HK-2 (cell line): ENCODE measurements around the gene TLNRD1.
"Not testable (repeated sequence)": the region's sequence is repeated elsewhere in the genome, so short reads cannot be mapped to it uniquely, and the experiment has no call there.

Source experiments
- DNase-seq: peaks from one replicate; pipeline ENCODE4 v3.0.0-alpha.2; 2018; ENCODE audit not compliant: unreplicated experiment

The TLNRD1 gene

DNA sequence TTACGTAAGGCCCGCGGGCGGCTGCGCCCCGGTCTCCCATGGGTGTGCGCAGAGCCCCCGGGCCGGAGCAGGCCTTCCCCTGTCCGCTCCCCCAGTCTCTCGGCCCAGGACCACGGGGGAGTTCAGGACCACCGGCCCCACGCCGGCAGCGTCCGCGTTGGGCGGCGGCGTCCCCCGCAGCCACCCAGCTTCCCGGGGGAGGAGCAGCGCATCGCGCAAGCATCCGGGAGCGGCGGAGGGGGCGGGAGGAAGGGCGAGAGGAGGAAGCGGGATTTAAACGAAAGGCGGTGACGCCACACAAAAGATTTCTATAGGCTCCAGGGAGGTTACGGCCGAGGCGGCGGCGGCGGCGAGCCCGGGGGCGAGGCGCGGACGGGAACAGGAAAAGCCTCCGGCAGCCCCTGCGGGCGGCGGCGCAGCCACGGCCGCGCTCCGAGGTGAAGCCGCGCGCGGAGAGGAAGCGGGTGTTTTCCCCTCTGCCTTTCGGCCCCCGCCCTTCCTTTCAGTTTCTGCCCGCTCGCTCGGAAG lies at the start of gene TLNRD1:
Gene TLNRD1, plus strand, starts transcription at position 300 of the 528 bp plus-strand sequence. CDS start 1,349 bp downstream, outside the sequence.
- peak; percentile 79 for DNase-seq

GRCh38 chr15:80951941-80952340 lies 48.8 kb upstream of the TLNRD1 start:
- DNase-seq, result no peak

DNA sequence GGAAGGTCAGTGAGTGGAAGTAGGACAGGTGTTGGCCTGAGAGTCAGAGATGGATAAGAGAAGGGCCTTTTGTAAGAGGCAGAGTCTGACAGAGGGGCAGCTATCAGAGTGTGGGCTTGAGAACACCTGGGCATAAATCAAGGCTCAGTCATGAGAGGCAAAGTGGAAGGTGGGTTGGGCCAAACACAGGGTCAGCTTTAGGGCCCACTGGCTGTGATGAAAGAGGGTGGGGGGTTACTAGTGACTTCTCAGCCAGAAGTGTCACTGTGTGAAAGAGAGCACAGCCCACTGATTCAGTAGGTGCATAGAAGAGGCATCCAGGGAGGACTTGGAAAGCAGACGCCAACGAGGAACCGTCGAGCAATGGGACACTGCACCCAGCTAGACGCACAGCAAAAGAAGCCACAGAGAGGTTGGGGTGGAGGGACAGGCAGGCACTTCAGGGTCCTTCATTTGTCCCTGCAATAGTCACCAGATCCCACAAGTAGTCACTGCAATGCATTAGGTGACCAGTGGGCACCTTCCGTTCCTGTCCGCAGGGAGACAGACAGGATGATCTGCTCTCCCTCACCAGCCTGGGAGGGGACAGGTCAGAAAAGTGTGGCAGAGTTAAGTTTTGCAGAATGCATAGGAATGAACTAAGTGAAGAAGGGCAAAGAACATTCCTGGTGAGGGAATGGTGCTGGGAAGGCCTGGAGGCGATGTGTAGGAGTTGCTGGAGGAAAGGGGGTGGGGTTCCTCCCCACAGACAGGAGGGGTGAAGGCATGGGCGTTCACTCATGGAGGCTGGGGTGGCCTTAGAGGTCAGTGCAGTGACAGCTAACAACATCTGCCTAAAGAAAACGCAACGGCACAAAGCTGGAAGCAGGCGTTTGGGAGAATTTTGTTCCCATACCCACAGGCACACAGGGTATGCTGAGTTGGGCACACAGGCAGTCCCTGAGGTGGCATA lies 47.4 kb upstream of the TLNRD1 start:
- DNase-seq, result no peak

DNA sequence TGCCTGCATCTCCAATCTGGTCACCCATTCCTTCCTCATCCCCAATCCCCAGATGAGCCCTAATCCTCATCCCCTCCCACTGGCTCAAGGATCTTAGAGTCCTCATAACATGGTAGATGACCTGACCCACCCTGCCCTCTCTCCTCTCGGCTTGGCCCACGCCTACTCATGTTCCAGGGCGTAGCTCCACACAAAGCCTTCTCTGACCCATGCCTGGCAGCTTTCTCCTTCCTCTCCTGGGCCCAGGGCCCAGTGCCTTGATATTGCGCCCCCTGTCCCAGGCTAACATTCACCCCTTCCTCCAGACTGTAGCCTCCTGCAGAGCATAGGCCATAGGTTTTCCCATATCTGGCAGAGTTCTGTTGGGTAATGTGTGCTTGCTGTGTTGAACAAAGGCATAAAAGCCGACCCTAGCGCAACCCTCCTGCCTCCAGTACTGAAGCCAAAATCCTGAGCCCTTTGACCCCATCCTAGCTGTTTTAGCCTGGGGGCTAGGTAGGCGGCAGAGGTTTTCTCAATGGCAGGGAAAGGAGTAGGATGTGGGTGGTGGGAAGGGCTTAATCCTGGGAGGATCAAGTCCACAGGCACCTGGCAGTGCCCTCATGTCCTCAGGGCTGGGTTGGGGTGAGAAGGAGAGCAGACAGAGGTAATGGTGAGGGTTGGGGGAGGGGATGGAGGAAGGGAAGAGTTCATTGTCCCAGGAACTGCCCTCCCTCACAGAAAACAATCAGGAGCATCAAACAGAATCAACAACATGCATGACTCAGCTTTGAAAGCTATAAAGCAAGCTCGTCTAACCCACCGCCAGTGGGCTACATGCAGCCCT lies 46.6 kb upstream of the TLNRD1 start:
- no peak for DNase-seq

DNA sequence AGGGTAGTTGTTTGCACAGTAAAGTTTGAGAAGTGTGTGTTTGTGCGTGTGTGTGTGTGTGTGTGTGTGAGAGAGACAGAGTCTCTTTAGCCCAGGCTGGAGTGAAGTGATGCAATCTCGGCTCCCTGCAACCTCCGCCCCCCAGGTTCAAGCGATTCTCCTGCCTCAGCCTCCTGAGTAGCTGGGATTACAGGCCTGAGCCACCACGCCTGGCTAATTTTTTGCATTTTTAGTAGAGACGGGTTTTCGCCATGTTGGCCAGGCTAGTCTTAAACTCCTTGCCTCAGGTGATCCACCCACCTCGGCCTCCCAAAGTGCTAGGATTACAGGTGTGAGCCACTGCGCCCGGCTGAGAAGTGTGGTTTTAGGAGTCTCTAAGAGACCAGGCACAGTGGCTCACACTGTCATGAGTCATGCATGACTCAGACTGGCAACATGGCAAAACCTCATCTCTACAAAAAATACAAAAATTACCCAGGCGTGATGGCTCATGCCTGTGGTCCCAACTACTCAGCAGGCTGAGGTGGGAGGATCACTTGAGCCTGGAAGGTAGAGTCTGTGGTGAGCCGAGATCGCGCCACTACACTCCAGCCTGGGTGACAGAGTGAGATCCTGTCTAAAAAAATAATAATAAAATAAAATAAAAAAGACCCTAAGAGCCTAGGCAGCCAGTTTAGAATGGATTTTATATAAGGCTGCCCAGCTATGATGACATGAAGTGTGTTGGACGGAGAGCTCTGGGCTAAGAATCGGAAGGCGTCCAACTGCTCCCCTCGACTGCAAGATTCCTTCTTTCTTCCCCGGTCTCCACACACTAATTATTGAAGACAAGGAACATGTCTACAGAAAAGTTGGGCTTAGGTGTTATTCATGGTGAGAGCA lies 44.9 kb upstream of the TLNRD1 start:
- DNase-seq, result peak; percentile 75

DNA sequence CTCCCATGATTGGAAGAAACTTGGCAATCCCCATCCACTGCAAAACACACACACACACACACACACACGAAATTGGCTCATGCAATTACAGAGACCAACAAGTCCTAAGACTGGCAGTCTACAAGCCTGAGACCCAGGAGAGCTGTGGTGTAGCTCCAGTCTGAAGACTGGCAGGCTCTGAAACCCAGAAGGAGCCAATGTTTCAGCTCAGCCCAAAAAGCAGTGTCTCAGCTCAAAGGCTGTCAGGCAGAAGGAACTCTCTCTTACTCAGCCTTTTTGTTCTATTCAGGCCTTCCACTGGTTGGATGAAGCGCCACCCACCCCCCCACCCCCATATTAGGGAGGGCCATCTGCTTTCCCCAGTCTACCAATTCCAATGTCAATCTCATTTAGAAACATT lies 43.2 kb upstream of the TLNRD1 start:
- no peak for DNase-seq

GRCh38 chr15:80957976-80958375 lies 42.7 kb upstream of the TLNRD1 start:
- DNase-seq, result no peak

- no peak for DNase-seq
These were observed 41.8 kb upstream of the TLNRD1 start for GRCh38 chr15:80958818-80959495.

DNA sequence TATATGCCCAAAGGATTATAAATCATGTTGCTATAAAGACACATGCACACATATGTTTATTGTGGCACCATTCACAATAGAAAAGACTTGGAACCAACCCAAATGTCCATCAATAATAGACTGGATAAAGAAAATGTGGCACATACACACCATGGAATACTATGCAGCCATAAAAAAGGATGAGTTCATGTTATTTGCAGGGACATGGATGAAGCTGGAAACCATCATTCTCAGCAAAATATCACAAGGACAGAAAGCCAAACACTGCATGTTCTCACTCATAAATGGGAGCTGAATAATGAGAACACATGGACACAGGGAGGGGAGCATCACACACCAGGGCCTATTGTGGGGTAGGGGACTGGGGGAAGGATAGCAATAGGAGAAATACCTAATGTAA lies 35.3 kb upstream of the TLNRD1 start:
- DNase-seq, result not testable (repeated sequence)

DNA sequence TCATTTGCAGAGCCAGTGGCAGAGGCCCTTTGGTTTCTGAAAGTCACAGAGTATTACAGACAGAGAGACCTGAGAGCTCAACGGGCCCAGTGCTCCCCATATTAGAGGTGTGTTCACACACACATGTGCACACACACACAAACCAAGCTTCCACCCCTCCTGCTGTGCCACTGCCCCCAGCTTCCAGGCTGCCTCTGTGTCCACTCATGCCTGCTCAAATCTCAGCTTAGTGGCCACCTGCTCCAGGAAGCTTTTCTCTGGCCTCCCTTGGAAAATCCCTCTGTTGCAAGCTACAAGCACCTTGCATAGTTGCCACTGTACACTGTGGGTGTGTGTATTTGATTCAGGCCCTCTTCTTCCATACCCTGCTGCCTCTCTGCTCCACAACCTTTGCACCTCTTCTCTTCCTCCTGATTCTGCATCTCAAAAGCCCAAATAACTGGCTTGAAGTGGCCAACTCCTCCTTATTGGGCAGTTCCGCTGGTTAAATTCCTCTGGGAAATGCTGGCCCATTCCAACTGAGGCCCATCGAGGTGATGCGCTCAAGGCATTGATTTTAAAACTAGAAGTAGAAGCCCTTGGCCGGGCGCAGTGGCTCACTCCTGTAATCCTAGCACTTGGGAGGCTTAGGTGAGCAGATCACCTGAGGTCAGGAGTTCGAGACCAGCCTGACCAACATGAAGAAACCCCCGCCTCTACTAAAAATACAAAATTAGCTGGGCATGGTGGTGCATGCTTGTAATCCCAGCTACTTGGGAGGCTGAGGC lies 34.1 kb upstream of the TLNRD1 start:
- no peak for DNase-seq

DNA sequence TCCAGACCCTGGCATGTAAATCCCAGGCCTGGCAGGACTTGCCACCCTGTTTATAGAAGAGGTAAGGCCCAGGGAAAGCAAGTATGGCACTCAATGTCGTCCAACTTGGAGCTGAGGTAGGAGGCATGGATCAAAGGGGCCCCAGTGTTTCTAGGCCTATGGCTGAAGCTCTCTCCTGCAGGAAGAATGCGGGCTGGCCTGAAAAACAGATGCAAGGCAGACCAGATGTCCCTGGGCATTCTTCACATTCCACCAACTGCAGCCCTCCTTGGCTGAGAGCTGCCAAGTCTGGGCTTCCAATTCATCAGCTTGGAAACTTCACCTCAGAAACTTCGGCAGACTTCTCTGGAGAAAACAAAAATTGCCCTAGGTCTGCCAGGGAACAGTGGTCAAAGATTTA lies 33.3 kb upstream of the TLNRD1 start:
- DNase-seq, result no peak

DNA sequence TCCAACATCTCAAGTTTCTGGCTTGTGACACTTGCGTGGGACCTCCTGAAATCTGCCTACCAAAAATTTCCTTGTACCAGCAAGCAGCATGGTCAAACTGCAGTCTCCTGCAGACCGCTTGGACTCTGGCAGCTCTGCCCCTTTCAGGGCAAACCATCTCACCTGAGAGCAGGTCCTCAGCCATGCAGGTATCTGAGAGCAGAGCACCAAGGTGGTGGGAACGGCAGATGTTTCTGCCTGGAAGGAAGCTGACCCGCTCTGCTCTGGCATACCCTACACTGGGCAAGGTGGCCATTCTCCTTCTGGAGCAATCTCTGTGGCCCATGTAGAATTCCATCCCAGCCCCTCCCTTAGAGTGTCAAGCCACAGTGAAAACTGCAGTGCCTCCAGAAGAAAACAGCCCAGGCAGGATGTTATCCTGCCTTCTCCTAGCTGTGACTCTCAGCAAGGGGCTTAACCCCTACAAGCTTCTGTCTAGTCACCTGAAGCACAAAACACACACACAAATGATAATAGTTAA lies 32.7 kb upstream of the TLNRD1 start:
- no peak for DNase-seq

DNA sequence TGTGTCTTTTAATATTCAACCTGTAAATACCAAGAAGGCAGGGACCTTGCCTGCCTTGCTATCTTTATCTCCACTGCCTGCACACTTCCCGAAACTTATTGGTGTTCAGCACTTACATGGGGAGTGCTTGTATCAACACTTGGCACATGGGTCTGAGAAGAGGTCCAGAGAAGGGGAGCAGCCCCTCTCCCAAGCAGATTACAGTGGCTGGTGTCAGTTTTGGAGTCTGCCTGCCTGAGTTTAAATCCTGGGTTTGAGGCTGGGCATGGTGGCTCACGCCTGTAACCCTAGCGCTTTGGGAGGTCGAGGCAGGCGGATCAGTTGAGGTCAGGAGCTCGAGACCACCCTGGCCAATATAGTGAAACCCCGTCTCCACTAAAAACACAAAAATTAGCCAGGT lies 31.4 kb upstream of the TLNRD1 start:
- no peak for DNase-seq

DNA sequence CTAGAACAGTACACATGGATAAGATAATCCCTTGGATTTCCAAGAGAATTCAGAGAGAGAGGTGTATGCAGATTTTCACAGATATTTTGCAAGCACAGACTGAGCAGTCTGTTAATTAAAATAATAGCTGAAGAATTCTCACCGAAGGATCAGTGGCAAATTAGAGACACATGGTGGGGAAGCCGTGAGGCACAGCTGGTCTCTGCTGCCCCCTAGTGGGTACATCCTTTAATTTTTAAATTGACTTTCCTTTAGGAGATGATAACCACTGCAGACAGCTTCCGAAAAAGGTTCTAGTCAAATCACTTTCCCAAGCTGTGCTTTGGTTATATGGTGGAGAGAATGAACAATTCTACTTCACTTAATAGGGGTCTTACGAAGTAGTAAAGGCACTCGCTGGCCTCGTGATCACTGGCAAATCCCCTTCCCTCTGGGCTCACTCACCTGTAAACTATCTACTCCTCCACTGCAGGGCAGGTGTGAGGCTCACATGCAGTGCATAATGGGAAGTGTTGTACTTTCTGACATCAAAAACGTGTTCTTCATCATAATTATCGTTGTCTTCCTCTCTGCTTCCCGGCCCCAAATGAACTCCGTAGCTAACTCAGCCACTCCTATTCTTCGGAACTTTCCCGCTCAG lies 30.6 kb upstream of the TLNRD1 start:
- DNase-seq, result peak; percentile 48

DNA sequence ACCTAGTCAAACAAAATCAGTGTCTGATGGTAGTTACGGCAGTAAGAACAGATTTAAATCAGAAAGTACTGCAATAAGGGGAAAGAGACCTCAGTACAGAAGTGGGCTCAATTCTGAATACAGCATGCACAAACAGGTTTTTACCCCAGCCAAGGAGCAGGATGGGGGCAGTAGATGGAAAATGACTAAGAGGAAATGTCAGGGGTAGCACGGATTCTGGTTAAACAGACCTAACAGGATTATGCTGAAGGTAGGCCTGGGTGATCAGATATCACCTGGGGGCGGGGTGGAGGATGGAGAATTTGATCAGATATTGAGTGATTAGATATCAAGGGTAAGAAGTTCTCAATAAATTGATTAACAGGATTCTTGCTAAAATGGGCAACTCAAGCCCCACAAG lies 30.1 kb upstream of the TLNRD1 start:
- no peak for DNase-seq

- DNase-seq, result no peak
These were observed 29.6 kb upstream of the TLNRD1 start for GRCh38 chr15:80971143-80971542.

GRCh38 chr15:80972276-80972675 lies 28.4 kb upstream of the TLNRD1 start:
- no peak for DNase-seq

GRCh38 chr15:80974914-80975313 lies 25.8 kb upstream of the TLNRD1 start:
- DNase-seq, result no peak

- no peak for DNase-seq
These were observed 23.9 kb upstream of the TLNRD1 start for GRCh38 chr15:80976851-80977250.
